K562 (cell line): Measurements from ENCODE around the gene ITGAE. TPM values are rescaled to one million over a fixed set of nuclear protein-coding genes. Genes with fewer than 3 reads are reported as not detected.

Experiments used
- ATAC-seq: fragments of 200-7000 bp; cut with Tn5 transposase; 3 replicates; pipeline ENCODE4 v1.9.1; 2020; ENCODE audit warnings: moderate library complexity
- BruUV-seq: library from RNA; stranded (reverse); fragments of 400-500 nt; replicated peaks from 2 replicates; lab custom pipeline; 2021; lab: Mats Ljungman, UMichigan
- CTCF ChIA-PET: fragments of 300-600 bp; formaldehyde crosslinking; extraction: SDS; loops from one replicate; lab custom pipeline; 2021; ENCODE audit warnings: low intra/inter-chr PET ratio; lab: Yijun Ruan, JAX
- POLR2A ChIA-PET: fragments of 300-600, 350-650 bp; sonication (Branson Sonifier 250); formaldehyde crosslinking; extraction: SDS; loops from one replicate; lab custom pipeline; 2021; ENCODE audit warnings: antibody characterized with exemption, inconsistent platforms; lab: Yijun Ruan, JAX
- DNase-seq, 4 experiments: peaks; one replicate each; pipeline versions ENCODE4 v3.0.0 to v3.0.0-alpha.2; 2011 to 2018; ENCODE audit warnings: low spot score in 3 of 4, mixed read lengths in 3 of 4; ENCODE audit errors: extremely low read depth in 1 of 4
- FAIRE-seq: peaks from 2 replicates; lab custom pipeline; 2011; peaks lifted over from hg19 to GRCh38; lab: Jason Lieb, UNC
- H2AFZ ChIP-seq: 2 replicates; pipeline ENCODE4 v1.6.0; 2011; ENCODE audit warnings: low read depth, low read length, control low read depth, inconsistent platforms
- H3K27ac ChIP-seq: fragments of 200-600 bp; 3 replicates; pipeline ENCODE4 v1.8.0; 2011; ENCODE audit warnings: low read depth, mild to moderate bottlenecking, control low read depth, inconsistent platforms, low read length, moderate library complexity, mixed read lengths; ENCODE audit errors: extremely low read depth
- H3K27me3 ChIP-seq, 2 experiments: fragments of 300-600 bp in 1 of 2; 2 replicates in 1 of 2; 3 replicates in 1 of 2; pipeline versions ENCODE4 v1.6.0 to v1.8.0; 2011; ENCODE audit warnings: inconsistent platforms in 2 of 2, low read length in 2 of 2, mild to moderate bottlenecking in 1 of 2, mixed read lengths in 1 of 2, moderate library complexity in 1 of 2; ENCODE audit not compliant: control insufficient read depth in 2 of 2, insufficient read depth in 2 of 2
- H3K36me3 ChIP-seq: fragments of 300-600 bp; 3 replicates; pipeline ENCODE4 v1.8.0; 2011; ENCODE audit warnings: mild to moderate bottlenecking, low read length, inconsistent platforms; ENCODE audit not compliant: control insufficient read depth, insufficient read depth
- H3K4me1 ChIP-seq, 2 experiments: fragments of 200-600 bp in 1 of 2; replicated peaks in 1 of 2; 2 replicates in 1 of 2; 3 replicates in 1 of 2; pipeline versions ENCODE4 v1.5.1 to v1.8.0; 2011; ENCODE audit warnings: inconsistent platforms in 2 of 2, low read length in 2 of 2, mild to moderate bottlenecking in 1 of 2, mixed read lengths in 1 of 2, moderate library complexity in 1 of 2; ENCODE audit not compliant: control insufficient read depth in 2 of 2, insufficient read depth in 2 of 2
- H3K4me2 ChIP-seq: 2 replicates; pipeline ENCODE4 v1.6.1; 2011; ENCODE audit warnings: low read length, control low read depth, inconsistent platforms, mixed read lengths; ENCODE audit not compliant: insufficient read depth
- H3K4me3 ChIP-seq: fragments of 200-600 bp; sonication (generic), shearing (Covaris generic); 2 replicates; pipeline ENCODE4 v1.5.1; 2016; ENCODE audit warnings: control low read depth, inconsistent platforms
- H3K79me2 ChIP-seq: fragments of 200-600 bp; 3 replicates; pipeline ENCODE4 v1.8.0; 2011; ENCODE audit warnings: low read length, inconsistent platforms; ENCODE audit not compliant: control insufficient read depth, insufficient read depth
- H3K9ac ChIP-seq, 2 experiments: 2 replicates each; pipeline versions ENCODE4 v1.6.0 to v1.6.1; 2011; ENCODE audit warnings: low read depth in 2 of 2, low read length in 2 of 2, control low read depth in 1 of 2, inconsistent platforms in 1 of 2, mild to moderate bottlenecking in 1 of 2, mixed read lengths in 1 of 2; ENCODE audit not compliant: insufficient read depth in 1 of 2
- H3K9me1 ChIP-seq: one replicate; pipeline ENCODE4 v1.6.0; 2011; ENCODE audit warnings: inconsistent platforms, mild to moderate bottlenecking, low read length, moderate library complexity; ENCODE audit not compliant: control insufficient read depth, insufficient read depth
- H3K9me3 ChIP-seq: replicated peaks from 2 replicates; pipeline ENCODE4 v1.5.1; 2011; ENCODE audit warnings: low read depth, low read length, inconsistent platforms; ENCODE audit not compliant: control insufficient read depth, insufficient read depth
- H4K20me1 ChIP-seq: replicated peaks from 2 replicates; pipeline ENCODE4 v1.6.1; 2011; ENCODE audit warnings: low read length, inconsistent platforms, mixed read lengths; ENCODE audit not compliant: control insufficient read depth, insufficient read depth
- ARID4B ChIP-seq: sonication (generic); formaldehyde crosslinking; IDR thresholded peaks from 2 replicates; pipeline ENCODE4 v1.8.0; 2022; ENCODE audit warnings: mild to moderate bottlenecking, missing genetic modification reagents
- FOXA1 ChIP-seq: fragments of 450-650 bp; IDR thresholded peaks from 2 replicates; pipeline ENCODE4 v1.6.1; 2016; ENCODE audit warnings: mild to moderate bottlenecking, borderline replicate concordance
- FOXP1 ChIP-seq: sonication (generic); formaldehyde crosslinking; IDR thresholded peaks from 2 replicates; pipeline ENCODE4 v1.8.0; 2022; ENCODE audit warnings: mild to moderate bottlenecking, missing genetic modification reagents
- HMG20A ChIP-seq: fragments of 450-650 bp; formaldehyde crosslinking; conservative IDR thresholded peaks from 2 replicates; pipeline ENCODE4 v1.4.0; 2020; ENCODE audit warnings: mild to moderate bottlenecking, mixed read lengths
- HNRNPLL ChIP-seq: fragments of 200-400 bp; formaldehyde crosslinking; IDR thresholded peaks from 2 replicates; pipeline ENCODE4 v1.6.1; 2017; ENCODE audit warnings: low read length, low read depth, mild to moderate bottlenecking; ENCODE audit not compliant: poor library complexity, severe bottlenecking
- NRF1 ChIP-seq, 2 experiments: fragments of 450-650 bp; IDR thresholded peaks in 1 of 2; conservative IDR thresholded peaks in 1 of 2; 2 replicates each; pipeline ENCODE4 v1.6.1; 2014; ENCODE audit warnings: mild to moderate bottlenecking in 2 of 2
- RFX1 ChIP-seq: fragments of 450-650 bp; IDR thresholded peaks from 2 replicates; pipeline ENCODE4 v1.6.1; 2016; ENCODE audit warnings: mild to moderate bottlenecking, moderate library complexity
- WGBS: fragments of 100-300 bp; shearing (Covaris generic); methylation state at CpG from one replicate; pipeline ENCODE4 v1.1.6; 2016; ENCODE audit warnings: low coverage, mixed read lengths; ENCODE audit not compliant: insufficient coverage; ENCODE audit errors: missing lambda C conversion rate; 5-methylcytosine and 5-hydroxymethylcytosine counted together
- in situ Hi-C: fragments of 300-500 bp; cut with MboI; formaldehyde crosslinking; loops from 4 replicates; pipeline ENCODE4 v1.15.0; 2018; ENCODE audit warnings: inconsistent platforms, mixed read lengths
- intact Hi-C: fragments of 100-400 bp; cut with micrococcal nuclease; formaldehyde crosslinking; loops from 2 replicates; pipeline ENCODE4 v1.14.2; 2022
- polyA plus RNA-seq, 8 experiments: library from polyadenylated mRNA; depleted of rRNA in 4 of 8; stranded (reverse) in 5 of 8; unstranded in 3 of 8; fragments of >200 nt; fragmentation: Nextera tagmentation in 2 of 8; fragmentation: Illumina TruSeq in 1 of 8; extraction: Ambion mirVana in 2 of 8; extraction: Trizol in 1 of 8; gene quantifications; 2 replicates each; pipeline versions ENCODE4 v1.2.1 to v1.2.3, GENCODE V29; 2011 to 2014; ENCODE audit warnings: inconsistent platforms in 1 of 8, missing spikeins in 1 of 8
- total RNA-seq, 7 experiments: library from RNA; depleted of rRNA in 6 of 7; stranded (reverse); fragments of >200 nt in 6 of 7; fragmentation: Illumina TruSeq in 2 of 7; extraction: Trizol in 2 of 7; gene quantifications; 2 replicates each; pipeline versions ENCODE4 v1.2.1 to v1.2.3, GENCODE V29; 2011 to 2021; ENCODE audit warnings: low replicate concordance in 1 of 7
- TF ChIP-seq, protein P1 (sequence below): IDR thresholded peaks from 2 replicates; pipeline ENCODE4 v1.6.1; 2016; ENCODE audit warnings: missing genetic modification characterization, missing compliant biosample characterization

Gene ITGAE
- total and polyA plus RNA-seq, 9 of the 15 experiments (the other 6 are each of a cell fraction or from before 2014, with no cell fraction given) = 14.8 to 160 (median 27.0) TPM

GRCh38 chr17:3846437-3847164, 45.6 kb upstream of the ITGAE start:
- ChIA-PET POLR2A (no interaction called here), CTCF (interaction anchor here (0.7 kb wide), 1 partner anchor 61 kb away, joined by 4 read pairs; no protein-coding TSS in a partner anchor)
- H3K9me3 ChIP-seq = no peaks in the 10 kb centered on the region
- no peak overlapping the region for H3K27ac ChIP-seq
- peak; percentile 32 for FAIRE-seq
- 50% methylated on average over 12 of the region's 17 CpGs for WGBS
- H4K20me1 ChIP-seq = no peaks in the 10 kb centered on the region
- peak overlapping the region; percentile 85 for H2AFZ ChIP-seq
- peak overlapping the region; percentile 61 for H3K4me2 ChIP-seq
- in situ Hi-C loops (no loop called here), intact Hi-C loops (loop anchor here (10.0 kb wide), 3 partner anchors 58 to 228 kb away; no protein-coding TSS in a partner anchor)
- TF ChIP-seq, protein P1, sequence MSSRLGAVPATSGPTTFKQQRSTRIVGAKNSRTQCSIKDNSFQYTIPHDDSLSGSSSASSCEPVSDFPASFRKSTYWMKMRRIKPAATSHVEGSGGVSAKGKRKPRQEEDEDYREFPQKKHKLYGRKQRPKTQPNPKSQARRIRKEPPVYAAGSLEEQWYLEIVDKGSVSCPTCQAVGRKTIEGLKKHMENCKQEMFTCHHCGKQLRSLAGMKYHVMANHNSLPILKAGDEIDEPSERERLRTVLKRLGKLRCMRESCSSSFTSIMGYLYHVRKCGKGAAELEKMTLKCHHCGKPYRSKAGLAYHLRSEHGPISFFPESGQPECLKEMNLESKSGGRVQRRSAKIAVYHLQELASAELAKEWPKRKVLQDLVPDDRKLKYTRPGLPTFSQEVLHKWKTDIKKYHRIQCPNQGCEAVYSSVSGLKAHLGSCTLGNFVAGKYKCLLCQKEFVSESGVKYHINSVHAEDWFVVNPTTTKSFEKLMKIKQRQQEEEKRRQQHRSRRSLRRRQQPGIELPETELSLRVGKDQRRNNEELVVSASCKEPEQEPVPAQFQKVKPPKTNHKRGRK (tag) = peak; percentile 89
- TF ChIP-seq FOXA1 (no peak), NRF1 (conservative IDR thresholded peaks at IDR 0.05 in 1 of 2, IDR thresholded peaks at IDR 0.05 in 1 of 2) (0 out of 4 replicates have a peak, but pooled peaks have one; percentile 3 to 29), HMG20A (CRISPR knock-in tag) (no peak), RFX1 (peak; percentile 69), ARID4B (CRISPR knock-in tag) (0 out of 2 replicates have a peak, but pooled peaks have one; percentile 5), HNRNPLL (peak; percentile 87), FOXP1 (CRISPR knock-in tag) (0 out of 2 replicates have a peak, but pooled peaks have one; percentile 41)
- H3K4me3 ChIP-seq = no peak overlapping the region
- DNase-seq = no peak
- no peaks in the 10 kb centered on the region for H3K9me1 ChIP-seq
- peaks cover 32% of the 10 kb centered on the region; the same call in 2 of the 3 replicates for H3K36me3 ChIP-seq
- H3K27me3 ChIP-seq = peaks cover 0 to 2% of the 10 kb centered on the region in 2 experiments; a peak in 1 of 5 replicates
- H3K4me1 ChIP-seq = peaks cover 2 to 8% of the 10 kb centered on the region in 2 experiments; a peak in 4 of 5 replicates
- no peak overlapping the region for H3K9ac ChIP-seq
- peaks cover 29% of the 10 kb centered on the region for H3K79me2 ChIP-seq
- BruUV-seq = no TSS peak
- no peak for ATAC-seq
